ENCODE measurements around the gene SERTM2. TPM values are rescaled to one million over a fixed set of nuclear protein-coding genes. Genes with fewer than 3 reads are reported as not detected.

Gene SERTM2
- total RNA-seq, 2 experiments from 2014 or later = not detected

DNA sequence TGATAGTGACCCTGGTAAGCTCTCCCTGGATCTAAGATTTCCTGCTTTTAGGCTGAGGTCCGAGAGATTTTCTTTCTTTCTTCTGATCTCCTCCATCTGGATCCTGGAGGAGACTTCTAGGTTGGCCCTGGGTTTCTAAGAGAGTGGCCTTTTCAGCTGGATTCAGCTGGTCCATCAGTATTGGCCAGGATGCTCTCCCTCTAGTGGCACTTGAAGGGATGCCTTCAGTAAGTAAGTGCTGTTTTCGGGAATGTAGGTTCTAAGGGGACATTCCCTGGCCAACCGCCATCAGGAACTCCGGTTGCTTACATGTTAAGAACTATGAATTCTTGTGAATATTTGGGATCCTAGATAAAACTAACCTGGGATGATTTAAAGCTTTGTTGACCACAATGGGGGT lies 56.9 kb downstream of the SERTM2 start:
- ChIA-PET POLR2A (no interaction called here), CTCF (no interaction called here)
- H3K27ac Mint-ChIP-seq = no peak overlapping the region
- peaks cover 3% of the 10 kb centered on the region for H3K27me3 Mint-ChIP-seq
- no peaks in the 10 kb centered on the region for H3K36me3 Mint-ChIP-seq
- no peaks in the 10 kb centered on the region for H3K4me1 Mint-ChIP-seq (ENCODE audit: low read depth)
- H3K4me3 Mint-ChIP-seq = no peak overlapping the region
- no peaks in the 10 kb centered on the region for H3K9me3 Mint-ChIP-seq
- intact Hi-C loops (cut with micrococcal nuclease) = no loop called here
- DNase-seq = no peak

GRCh38 chrX:111568817-111569216 lies 57.4 kb downstream of the SERTM2 start:
- Mint-ChIP-seq H3K27ac (no peak overlapping the region), H3K4me3 (no peak overlapping the region), H3K36me3 (no peaks in the 10 kb centered on the region), H3K9me3 (no peaks in the 10 kb centered on the region), H3K27me3 (peaks cover 3% of the 10 kb centered on the region), H3K4me1 (ENCODE audit: low read depth) (no peaks in the 10 kb centered on the region)
- no peak for DNase-seq
- POLR2A ChIA-PET = no interaction called here
- CTCF ChIA-PET = no interaction called here
- intact Hi-C loops (cut with micrococcal nuclease) = no loop called here

Other genes with a start within 250 kb of the SERTM2 start
- not detected for gene CAPN6, start 241.2 kb upstream of the SERTM2 start, total RNA-seq
- gene DCX, start 99.5 kb upstream of the SERTM2 start, total RNA-seq = not detected
- gene ALG13, start 169.5 kb downstream of the SERTM2 start, total RNA-seq = 10 to 100 TPM; 40.1 to 45.4 TPM

All from activated CD4-positive, alpha-beta memory T cell treated with anti-CD3 and anti-CD28 coated beads for 36 hours (primary cell).